RPMI7951 (cell line): ENCODE measurements around the gene RNF11. TPM values are rescaled to one million over a fixed set of nuclear protein-coding genes. Genes with fewer than 3 reads are reported as not detected.

Experiments used
- DNase-seq: peaks from one replicate; pipeline ENCODE4 v3.0.0-alpha.2; 2012; ENCODE audit warnings: low read depth
- total RNA-seq: library from RNA; depleted of rRNA; stranded (reverse); fragments of >200 nt; shearing (Covaris generic); gene quantifications from 2 replicates; pipeline ENCODE4 v1.2.3, GENCODE V29; 2014; rRNA removed

The RNF11 gene
- total RNA-seq, 1 experiment from 2014 or later: 164 TPM

- no peak for DNase-seq
These were observed 77.3 kb downstream of the RNF11 start for GRCh38 chr1:51313268-51313852.

DNA sequence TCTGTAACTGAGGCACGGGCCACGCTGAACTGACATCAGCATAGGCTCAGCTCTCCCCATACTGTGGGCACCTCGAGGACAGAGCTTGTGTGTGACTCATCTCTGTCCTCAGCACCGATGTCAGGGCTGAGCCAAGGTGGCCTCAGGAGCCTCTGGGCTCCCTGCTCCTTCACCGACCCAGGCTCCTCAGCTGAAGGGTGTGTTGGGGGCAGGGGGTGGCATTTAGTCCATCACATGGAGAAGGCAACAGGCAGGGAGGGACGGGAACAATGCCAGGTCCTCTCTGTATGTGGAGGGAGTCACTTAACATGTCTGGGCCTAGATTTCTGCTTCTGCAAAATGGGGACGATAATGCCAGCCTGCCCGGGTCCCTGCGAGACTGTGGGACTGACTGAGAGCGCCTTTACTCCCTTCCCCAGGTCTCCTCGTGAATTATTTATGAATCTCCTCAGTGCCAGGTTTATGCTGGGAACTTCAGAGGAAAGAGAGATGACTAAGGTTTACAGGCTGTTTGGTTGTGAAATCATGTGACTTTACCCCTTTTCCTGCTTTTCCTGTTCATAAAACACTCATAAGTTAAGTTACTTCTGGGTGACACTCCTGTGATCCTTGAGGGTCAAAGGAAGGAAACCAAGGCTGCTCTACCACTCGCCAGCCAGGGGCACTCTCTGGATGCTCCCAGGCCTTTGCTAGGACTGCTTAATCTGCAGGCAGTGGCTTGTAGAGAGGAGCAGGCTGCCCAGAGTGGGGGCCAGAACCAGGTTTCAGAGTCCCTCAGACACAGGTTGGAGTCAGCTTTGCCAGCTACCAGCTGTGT lies 78.1 kb downstream of the RNF11 start:
- DNase-seq: peak; percentile 53

DNA sequence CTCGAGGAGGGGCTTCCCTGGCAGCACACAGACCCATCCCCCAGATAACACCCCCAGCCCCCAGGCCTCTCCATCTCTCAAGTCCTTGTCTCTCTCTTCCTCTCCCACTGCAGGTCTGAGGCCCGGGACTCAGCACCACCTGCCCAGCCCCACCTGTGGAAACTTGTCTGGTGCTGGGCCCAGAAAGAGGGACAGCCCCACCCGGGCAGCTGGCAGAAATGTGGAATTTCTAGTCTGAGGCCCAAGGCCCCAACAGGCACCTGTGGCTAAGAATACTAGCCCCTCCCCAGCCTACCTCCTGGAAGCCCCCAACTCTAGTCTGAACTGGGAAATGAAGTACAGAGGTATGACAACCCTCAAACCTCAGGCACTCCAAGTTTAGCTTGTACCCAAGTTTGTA lies 78.9 kb downstream of the RNF11 start:
- no peak for DNase-seq

DNA sequence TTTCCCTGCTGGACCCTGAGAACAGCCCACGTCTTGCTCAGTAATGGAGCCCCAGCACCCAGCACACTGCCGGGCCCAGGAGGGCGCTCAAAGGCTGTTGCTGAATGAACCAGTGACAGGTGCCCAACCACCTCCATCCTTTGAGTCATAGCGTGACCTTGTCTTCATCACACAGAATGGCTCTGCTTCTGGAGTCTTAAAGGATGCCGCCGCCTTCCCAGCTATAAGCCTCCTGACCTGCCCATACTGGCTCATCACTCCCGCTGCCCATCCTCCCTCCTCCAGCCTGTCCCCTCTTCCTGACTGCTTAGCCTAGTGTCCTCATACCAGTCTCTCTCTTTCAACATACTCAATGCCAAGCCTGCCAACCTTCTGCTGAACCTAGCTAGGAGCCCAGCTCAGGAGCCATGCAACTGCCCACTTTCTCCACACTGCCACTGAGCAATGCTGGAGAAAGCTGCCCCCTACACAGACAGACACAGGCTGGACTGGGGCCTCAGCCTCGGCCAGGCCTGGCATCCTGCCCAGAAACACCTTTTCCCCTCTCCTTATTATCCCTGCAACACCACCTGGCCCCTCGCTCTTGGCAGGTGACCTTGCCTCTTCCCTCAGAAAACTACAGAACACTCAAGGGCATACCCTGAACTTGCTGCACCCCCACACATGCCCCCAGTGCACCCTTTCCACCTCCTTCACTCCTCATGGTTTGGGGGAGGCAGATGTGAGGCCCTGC lies 80.2 kb downstream of the RNF11 start:
- no peak for DNase-seq

GRCh38 chr1:51316846-51317120 lies 80.7 kb downstream of the RNF11 start:
- DNase-seq: no peak

DNA sequence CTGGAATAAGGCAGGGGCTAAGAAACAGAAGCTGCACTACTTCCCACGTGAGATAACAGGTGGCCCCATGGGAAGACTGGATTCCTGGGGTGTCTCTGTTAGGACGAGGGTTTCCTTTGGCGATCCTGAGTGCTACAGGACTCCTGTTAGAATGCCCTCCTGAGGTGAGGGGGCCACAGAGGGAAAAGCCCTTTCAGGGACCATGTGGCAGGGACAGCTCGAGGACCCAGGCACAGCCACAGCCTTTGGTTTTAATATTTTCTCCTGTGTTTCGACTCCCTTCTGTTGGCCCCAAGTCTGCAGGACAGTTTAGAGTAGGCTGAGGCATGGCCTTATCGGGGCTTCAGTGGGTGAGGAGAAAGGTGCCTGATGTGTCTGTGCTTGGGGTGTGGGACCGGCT lies 81.7 kb downstream of the RNF11 start:
- no peak for DNase-seq

DNA sequence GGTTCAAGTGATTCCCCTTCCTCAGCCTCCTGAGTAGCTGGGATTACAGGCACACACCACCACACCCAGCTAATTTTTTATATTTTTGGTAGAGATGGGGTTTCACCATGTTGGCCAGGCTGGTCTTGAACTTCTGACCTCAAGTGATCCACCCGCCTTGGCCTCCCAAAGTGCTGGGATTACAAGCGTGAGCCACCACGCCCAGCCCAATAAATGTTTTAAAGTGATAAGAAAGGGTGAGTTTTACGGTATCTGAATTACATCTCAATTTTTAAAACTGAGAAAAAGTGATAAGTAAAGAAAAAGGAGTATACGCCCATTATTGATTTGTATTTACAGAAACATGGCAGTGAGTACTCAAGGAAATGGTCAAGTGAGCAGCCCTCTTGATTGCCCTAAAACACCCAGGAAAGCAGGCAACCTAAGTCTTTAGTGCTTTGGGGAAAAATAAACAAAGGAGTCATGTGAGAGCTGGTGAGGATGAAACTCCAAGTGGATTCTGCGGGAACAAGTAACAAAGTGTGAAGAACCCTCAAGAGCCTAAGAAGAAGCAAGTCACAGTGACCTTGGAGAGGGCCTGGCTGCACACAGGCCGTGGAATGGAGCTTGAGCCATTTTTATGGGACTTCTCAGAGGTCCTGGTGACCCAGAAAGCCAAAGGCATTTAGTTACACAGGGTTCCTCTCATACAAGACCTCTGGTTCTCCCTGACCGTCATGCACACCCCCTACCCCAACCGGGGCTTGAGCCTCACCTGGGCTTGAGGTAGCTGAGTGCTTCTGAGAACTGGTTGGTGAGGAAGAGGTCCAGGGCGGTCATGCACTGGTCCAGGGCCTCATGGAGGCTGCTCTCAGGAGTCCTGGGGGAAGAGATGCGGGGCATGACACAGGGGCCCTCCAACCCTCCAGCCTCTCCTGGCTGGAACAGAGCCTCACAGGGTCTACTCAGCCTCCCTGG lies 85.2 kb downstream of the RNF11 start:
- DNase-seq: no peak

DNA sequence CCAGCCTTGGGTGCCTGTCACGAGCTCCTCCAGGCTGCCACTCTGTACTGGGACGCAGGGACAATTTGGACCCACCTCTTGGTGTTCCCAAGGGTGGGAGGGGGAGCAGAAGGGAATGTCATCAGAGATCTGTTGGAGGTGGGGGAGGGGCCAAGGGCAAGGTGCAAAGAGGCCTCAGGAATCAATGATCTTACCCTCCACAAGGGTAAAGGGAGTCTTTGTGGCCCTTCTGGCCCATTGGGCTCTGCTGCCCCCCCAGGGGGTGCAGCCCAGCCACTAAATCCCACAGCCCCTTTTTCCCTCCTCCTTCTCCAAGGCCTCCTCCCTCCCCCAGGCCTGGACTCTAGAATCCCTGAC lies 85.8 kb downstream of the RNF11 start:
- DNase-seq: no peak

GRCh38 chr1:51322417-51323101 lies 86.5 kb downstream of the RNF11 start:
- no peak for DNase-seq

Other genes with a start within 250 kb of the RNF11 start
- gene C1orf185, start 134.0 kb upstream of the RNF11 start, total RNA-seq: not detected in 2 replicates
- gene TTC39A, start 94.3 kb downstream of the RNF11 start, total RNA-seq: 0.24 TPM in 1 of 2 replicates, not detected in the other